Neural cell (in vitro differentiated cells): ENCODE measurements around the gene RERE. TPM values are rescaled to one million over a fixed set of nuclear protein-coding genes. Genes with fewer than 3 reads are reported as not detected.

Experiments used
- H2AFZ ChIP-seq: fragments of 200-600, 300-800 bp; sonication (generic), shearing (Covaris generic); 2 replicates; pipeline ENCODE4 v1.6.0; 2014; ENCODE audit warnings: low read depth, mild to moderate bottlenecking, antibody characterized with exemption, low read length, moderate library complexity
- H3F3A ChIP-seq: fragments of 200-600 bp; shearing (Covaris generic); 2 replicates; pipeline ENCODE4 v1.6.1; 2016; ENCODE audit warnings: mild to moderate bottlenecking, moderate library complexity, mixed read lengths, antibody characterized with exemption, low read length; ENCODE audit not compliant: insufficient read depth, poor library complexity, severe bottlenecking
- H3K27ac ChIP-seq: fragments of 200-600, 300-800 bp; sonication (generic), shearing (Covaris generic); 2 replicates; pipeline ENCODE4 v1.5.1; 2014; ENCODE audit warnings: mild to moderate bottlenecking, low read length, moderate library complexity
- H3K27me3 ChIP-seq: fragments of 300-800, 200-600 bp; sonication (generic), shearing (Covaris generic); 2 replicates; pipeline ENCODE4 v1.6.0; 2014; ENCODE audit warnings: mild to moderate bottlenecking, low read depth, low read length, moderate library complexity; ENCODE audit not compliant: insufficient read depth
- H3K36me3 ChIP-seq: fragments of 300-800, 200-600 bp; sonication (generic), shearing (Covaris generic); 2 replicates; pipeline ENCODE4 v1.5.1; 2014; ENCODE audit warnings: mild to moderate bottlenecking, antibody characterized with exemption, low read length, moderate library complexity; ENCODE audit not compliant: insufficient read depth
- H3K4me2 ChIP-seq: fragments of 300-800, 200-600 bp; sonication (generic), shearing (Covaris generic); 2 replicates; pipeline ENCODE4 v1.6.0; 2014; ENCODE audit warnings: mild to moderate bottlenecking, low read length
- H3K4me3 ChIP-seq: fragments of 300-800, 200-600 bp; sonication (generic), shearing (Covaris generic); 2 replicates; pipeline ENCODE4 v1.5.1; 2014; ENCODE audit warnings: mild to moderate bottlenecking, low read length, moderate library complexity
- H3K79me2 ChIP-seq: fragments of 200-600 bp; shearing (Covaris generic); replicated peaks from 2 replicates; pipeline ENCODE4 v1.6.0; 2014; ENCODE audit warnings: mild to moderate bottlenecking, low read length, moderate library complexity; ENCODE audit not compliant: insufficient read depth
- H3K9ac ChIP-seq: fragments of 300-800, 200-600 bp; sonication (generic), shearing (Covaris generic); 2 replicates; pipeline ENCODE4 v1.6.1; 2016; ENCODE audit warnings: mild to moderate bottlenecking, low read length, mixed read lengths
- H3K9me2 ChIP-seq: fragments of 200-600 bp; shearing (Covaris generic); 2 replicates; pipeline ENCODE4 v1.6.1; 2016; ENCODE audit warnings: mild to moderate bottlenecking, low read length, mixed read lengths; ENCODE audit not compliant: insufficient read depth
- H3K9me3 ChIP-seq: fragments of 200-600, 300-800 bp; sonication (generic), shearing (Covaris generic); 2 replicates; pipeline ENCODE4 v1.6.1; 2016; ENCODE audit warnings: mild to moderate bottlenecking, mixed run types, low read length, moderate library complexity, mixed read lengths
- H4K20me1 ChIP-seq: fragments of 200-600 bp; shearing (Covaris generic); 2 replicates; pipeline ENCODE4 v1.6.1; 2016; ENCODE audit warnings: mild to moderate bottlenecking, mixed run types; ENCODE audit not compliant: insufficient read depth
- CTCF ChIP-seq: fragments of 450-650 bp; IDR thresholded peaks from 2 replicates; pipeline ENCODE4 v1.5.1; 2014; ENCODE audit warnings: antibody characterized with exemption, mild to moderate bottlenecking, moderate library complexity; ENCODE audit not compliant: poor library complexity, severe bottlenecking
- EP300 ChIP-seq: fragments of 450-650 bp; conservative IDR thresholded peaks from 2 replicates; pipeline ENCODE4 v1.6.1; 2014; ENCODE audit warnings: antibody characterized with exemption, mild to moderate bottlenecking, moderate library complexity; ENCODE audit not compliant: poor library complexity, severe bottlenecking
- EZH2 ChIP-seq: fragments of 200-600, 300-800 bp; shearing (Covaris generic), sonication (generic); IDR thresholded peaks from 2 replicates; pipeline ENCODE4 v1.6.1; 2014; ENCODE audit warnings: antibody characterized with exemption, low read length, borderline replicate concordance, mild to moderate bottlenecking; ENCODE audit not compliant: insufficient read depth, poor library complexity, severe bottlenecking
- MXI1 ChIP-seq: fragments of 450-650 bp; conservative IDR thresholded peaks from 2 replicates; pipeline ENCODE4 v1.6.1; 2014; ENCODE audit warnings: antibody characterized with exemption, mild to moderate bottlenecking; ENCODE audit not compliant: poor library complexity, severe bottlenecking
- POLR2AphosphoS5 ChIP-seq: IDR thresholded peaks from 2 replicates; pipeline ENCODE4 v1.6.1; 2012
- RAD21 ChIP-seq: fragments of 450-650 bp; conservative IDR thresholded peaks from 2 replicates; pipeline ENCODE4 v1.6.1; 2014; ENCODE audit warnings: antibody characterized with exemption, mild to moderate bottlenecking, moderate library complexity
- REST ChIP-seq: IDR thresholded peaks from 2 replicates; pipeline ENCODE4 v1.6.1; 2012; ENCODE audit warnings: borderline replicate concordance
- SMC3 ChIP-seq: fragments of 450-650 bp; conservative IDR thresholded peaks from 2 replicates; pipeline ENCODE4 v1.6.1; 2014; ENCODE audit warnings: antibody characterized with exemption, mild to moderate bottlenecking, moderate library complexity; ENCODE audit not compliant: poor library complexity
- TAF1 ChIP-seq: IDR thresholded peaks from 2 replicates; pipeline ENCODE4 v1.6.1; 2012; ENCODE audit warnings: low read depth
- polyA plus RNA-seq: library from polyadenylated mRNA; depleted of rRNA; stranded (reverse); fragments of >200 nt; gene quantifications from 2 replicates; pipeline ENCODE4 v1.2.3, GENCODE V29; 2014

The RERE gene
- polyA plus RNA-seq, 1 donor from 2014 or later = 21.0 TPM

- H3K27ac ChIP-seq = no peak overlapping the region
These were observed 452.7 kb downstream of the RERE start for GRCh38 chr1:8364528-8365442.

GRCh38 chr1:8363767-8364301 is 453.6 kb downstream of the RERE start:
- Histone ChIP-seq H4K20me1 (peaks cover 4% of the 10 kb centered on the region), H3K9me2 (no peaks in the 10 kb centered on the region), H3K79me2 (peaks cover 26% of the 10 kb centered on the region), H3K4me3 (no peak overlapping the region), H3K27me3 (no peaks in the 10 kb centered on the region), H3K36me3 (no peaks in the 10 kb centered on the region), H2AFZ (no peak overlapping the region), H3K9me3 (no peaks in the 10 kb centered on the region), H3K9ac (no peak overlapping the region), H3K4me2 (no peak overlapping the region), H3K27ac (no peak overlapping the region), H3F3A (no peaks in the 10 kb centered on the region)
- no peak for TF ChIP-seq MXI1
- TF ChIP-seq SMC3 = no peak
- no peak for TF ChIP-seq EP300
- TF ChIP-seq EZH2 = no peak
- no peak for TF ChIP-seq CTCF
- TF ChIP-seq REST = no peak
- TF ChIP-seq RAD21 = no peak
- no peak for TF ChIP-seq TAF1
- TF ChIP-seq POLR2AphosphoS5 = no peak

More at GRCh38 chr1:8364528-8365442, 452.7 kb downstream of the RERE start:
- Histone ChIP-seq H4K20me1 (peaks cover 4% of the 10 kb centered on the region), H3K27me3 (no peaks in the 10 kb centered on the region), H2AFZ (no peak overlapping the region), H3K4me3 (no peak overlapping the region), H3K9me2 (no peaks in the 10 kb centered on the region), H3K79me2 (peaks cover 26% of the 10 kb centered on the region), H3K9me3 (no peaks in the 10 kb centered on the region), H3F3A (no peaks in the 10 kb centered on the region), H3K9ac (no peak overlapping the region), H3K36me3 (no peaks in the 10 kb centered on the region), H3K4me2 (no peak overlapping the region)
- TF ChIP-seq TAF1 = no peak
- no peak for TF ChIP-seq CTCF
